Neural progenitor cell (in vitro differentiated cells): ENCODE data around the gene PRODH2. TPM values are rescaled to one million over a fixed set of nuclear protein-coding genes. Genes with fewer than 3 reads are reported as not detected.

Experiments used
- DNase-seq: peaks from one replicate; pipeline ENCODE4 v3.0.0-alpha.2; 2016; ENCODE audit warnings: low spot score
- H2AFZ ChIP-seq: fragments of 200-600 bp; sonication (generic); replicated peaks from 2 replicates; pipeline ENCODE4 v1.6.1; 2016; ENCODE audit warnings: antibody characterized with exemption
- H3F3A ChIP-seq: fragments of 200-600 bp; sonication (generic); 2 replicates; pipeline ENCODE4 v1.6.1; 2016; ENCODE audit warnings: antibody characterized with exemption, low read depth
- H3K27ac ChIP-seq: fragments of 200-600 bp; sonication (generic); 2 replicates; pipeline ENCODE4 v1.5.1; 2016; ENCODE audit warnings: mild to moderate bottlenecking
- H3K27me3 ChIP-seq: fragments of 200-600 bp; sonication (generic); 2 replicates; pipeline ENCODE4 v1.6.1; 2016; ENCODE audit warnings: mild to moderate bottlenecking, moderate library complexity
- H3K36me3 ChIP-seq: fragments of 200-600 bp; sonication (generic); 2 replicates; pipeline ENCODE4 v1.5.1; 2016
- H3K4me1 ChIP-seq: fragments of 200-600 bp; sonication (generic); 2 replicates; pipeline ENCODE4 v1.6.1; 2016; ENCODE audit warnings: mixed run types
- H3K4me2 ChIP-seq: fragments of 200-600 bp; sonication (generic); 2 replicates; pipeline ENCODE4 v1.6.1; 2016
- H3K4me3 ChIP-seq: fragments of 200-600 bp; sonication (generic); 2 replicates; pipeline ENCODE4 v1.5.1; 2016
- H3K79me2 ChIP-seq: fragments of 200-600 bp; sonication (generic); 2 replicates; pipeline ENCODE4 v1.6.1; 2016; ENCODE audit warnings: low read depth
- H3K9ac ChIP-seq: fragments of 200-600 bp; sonication (generic); 2 replicates; pipeline ENCODE4 v1.6.1; 2016
- H3K9me3 ChIP-seq: fragments of 200-600 bp; sonication (generic); 2 replicates; pipeline ENCODE4 v1.5.1; 2016; ENCODE audit warnings: low read depth
- H4K20me1 ChIP-seq: fragments of 200-600 bp; sonication (generic); 2 replicates; pipeline ENCODE4 v1.6.1; 2016; ENCODE audit warnings: low read depth
- H3K27ac Mint-ChIP-seq: 3 replicates; pipeline ENCODE4 v1.8.0; 2021; ENCODE audit warnings: mixed read lengths
- H3K27me3 Mint-ChIP-seq: 2 replicates; pipeline ENCODE4 v1.8.0; 2022; ENCODE audit warnings: low read depth, mild to moderate bottlenecking, inconsistent platforms, moderate library complexity, mixed read lengths; ENCODE audit not compliant: insufficient read depth
- H3K36me3 Mint-ChIP-seq: 3 replicates; pipeline ENCODE4 v1.8.0; 2021; ENCODE audit warnings: mixed read lengths
- H3K4me1 Mint-ChIP-seq: 3 replicates; pipeline ENCODE4 v1.8.0; 2021; ENCODE audit warnings: mixed read lengths
- H3K4me3 Mint-ChIP-seq: 3 replicates; pipeline ENCODE4 v1.8.0; 2021; ENCODE audit warnings: mild to moderate bottlenecking, moderate library complexity, mixed read lengths
- H3K9me3 Mint-ChIP-seq: 3 replicates; pipeline ENCODE4 v1.8.0; 2020; ENCODE audit warnings: mixed read lengths
- EZH2 ChIP-seq: fragments of 200-600 bp; sonication (generic); IDR thresholded peaks from 2 replicates; pipeline ENCODE4 v1.6.1; 2017; ENCODE audit warnings: antibody characterized with exemption, mild to moderate bottlenecking, moderate library complexity
- EZH2phosphoT487 ChIP-seq: fragments of 200-600 bp; sonication (generic); IDR thresholded peaks from 2 replicates; pipeline ENCODE4 v1.6.1; 2017; ENCODE audit warnings: antibody characterized with exemption
- total RNA-seq: library from RNA; depleted of rRNA; stranded (reverse); fragments of >200 nt; gene quantifications from 2 replicates; pipeline ENCODE4 v1.2.3, GENCODE V29; 2015; ENCODE audit warnings: low replicate concordance
- TF ChIP-seq, protein P1 (sequence below): fragments of 200-600 bp; sonication (generic); IDR thresholded peaks from 2 replicates; pipeline ENCODE4 v1.5.1; 2017; ENCODE audit warnings: antibody characterized with exemption, mild to moderate bottlenecking

Gene PRODH2
- total RNA-seq, 1 donor from 2014 or later = not detected

- Mint-ChIP-seq H3K27me3 (peaks cover 9% of the 10 kb centered on the region), H3K4me1 (peaks cover 26% of the 10 kb centered on the region), H3K27ac (peak within 1 kb of the TSS; percentile 98), H3K4me3 (peak within 1 kb of the TSS; percentile 99), H3K9me3 (no peaks in the 10 kb centered on the region), H3K36me3 (peaks cover 6% of the 10 kb centered on the region)
- H3K4me1 ChIP-seq = peaks cover 6% of the 10 kb centered on the region
- H2AFZ ChIP-seq = peak within 1 kb of the TSS; percentile 43
- peaks cover 13% of the 10 kb centered on the region for H3F3A ChIP-seq
- peaks cover 19% of the 10 kb centered on the region for H4K20me1 ChIP-seq
- H3K79me2 ChIP-seq = peaks cover 16% of the 10 kb centered on the region
- peak; percentile 49 for DNase-seq
- TF ChIP-seq EZH2phosphoT487 = no peak
- peak; percentile 46 for TF ChIP-seq EZH2
- TF ChIP-seq, protein P1, sequence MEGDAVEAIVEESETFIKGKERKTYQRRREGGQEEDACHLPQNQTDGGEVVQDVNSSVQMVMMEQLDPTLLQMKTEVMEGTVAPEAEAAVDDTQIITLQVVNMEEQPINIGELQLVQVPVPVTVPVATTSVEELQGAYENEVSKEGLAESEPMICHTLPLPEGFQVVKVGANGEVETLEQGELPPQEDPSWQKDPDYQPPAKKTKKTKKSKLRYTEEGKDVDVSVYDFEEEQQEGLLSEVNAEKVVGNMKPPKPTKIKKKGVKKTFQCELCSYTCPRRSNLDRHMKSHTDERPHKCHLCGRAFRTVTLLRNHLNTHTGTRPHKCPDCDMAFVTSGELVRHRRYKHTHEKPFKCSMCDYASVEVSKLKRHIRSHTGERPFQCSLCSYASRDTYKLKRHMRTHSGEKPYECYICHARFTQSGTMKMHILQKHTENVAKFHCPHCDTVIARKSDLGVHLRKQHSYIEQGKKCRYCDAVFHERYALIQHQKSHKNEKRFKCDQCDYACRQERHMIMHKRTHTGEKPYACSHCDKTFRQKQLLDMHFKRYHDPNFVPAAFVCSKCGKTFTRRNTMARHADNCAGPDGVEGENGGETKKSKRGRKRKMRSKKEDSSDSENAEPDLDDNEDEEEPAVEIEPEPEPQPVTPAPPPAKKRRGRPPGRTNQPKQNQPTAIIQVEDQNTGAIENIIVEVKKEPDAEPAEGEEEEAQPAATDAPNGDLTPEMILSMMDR = no peak
- H3K4me3 ChIP-seq = peak within 1 kb of the TSS; percentile 89
- H3K9me3 ChIP-seq = no peaks in the 10 kb centered on the region
- H3K27ac ChIP-seq = no peak within 1 kb of the TSS
- peaks cover 27% of the 10 kb centered on the region for H3K27me3 ChIP-seq
- H3K4me2 ChIP-seq = peak within 1 kb of the TSS; percentile 80
- no peaks in the 10 kb centered on the region for H3K36me3 ChIP-seq
- H3K9ac ChIP-seq = no peak within 1 kb of the TSS
Observed at GRCh38 chr19:35756377-35757230, 56.0 kb downstream of the PRODH2 start, which contains the start of gene HSPB6. HSPB6 (minus strand) TSS chr19:35757029; CDS start chr19:35757008, 21 bp downstream.

GRCh38 chr19:35755550-35756376, 56.9 kb downstream of the PRODH2 start:
- H4K20me1 ChIP-seq = peaks cover 18% of the 10 kb centered on the region
- H3F3A ChIP-seq = peaks cover 13% of the 10 kb centered on the region
- peak; percentile 47 for DNase-seq
- H3K4me1 ChIP-seq = peaks cover 6% of the 10 kb centered on the region
- peaks cover 26% of the 10 kb centered on the region for H3K4me1 Mint-ChIP-seq
- peak overlapping the region; percentile 63 for H3K27ac Mint-ChIP-seq
- H3K4me3 Mint-ChIP-seq = peak overlapping the region; percentile 81
- H3K27me3 ChIP-seq = peaks cover 27% of the 10 kb centered on the region
- H3K36me3 Mint-ChIP-seq = peaks cover 4% of the 10 kb centered on the region
- H3K27ac ChIP-seq = no peak overlapping the region
- peaks cover 9% of the 10 kb centered on the region for H3K27me3 Mint-ChIP-seq
- H3K4me3 ChIP-seq = peak overlapping the region; percentile 89
- H3K9me3 Mint-ChIP-seq = no peaks in the 10 kb centered on the region
- H3K9ac ChIP-seq = no peak overlapping the region
- TF ChIP-seq EZH2phosphoT487 (peak; percentile 20), EZH2 (no peak)
- TF ChIP-seq, protein P1 = no peak
- H3K4me2 ChIP-seq = peak overlapping the region; percentile 80
- peaks cover 16% of the 10 kb centered on the region for H3K79me2 ChIP-seq
- H3K9me3 ChIP-seq = no peaks in the 10 kb centered on the region
- H2AFZ ChIP-seq = no peak overlapping the region
- H3K36me3 ChIP-seq = no peaks in the 10 kb centered on the region

DNA sequence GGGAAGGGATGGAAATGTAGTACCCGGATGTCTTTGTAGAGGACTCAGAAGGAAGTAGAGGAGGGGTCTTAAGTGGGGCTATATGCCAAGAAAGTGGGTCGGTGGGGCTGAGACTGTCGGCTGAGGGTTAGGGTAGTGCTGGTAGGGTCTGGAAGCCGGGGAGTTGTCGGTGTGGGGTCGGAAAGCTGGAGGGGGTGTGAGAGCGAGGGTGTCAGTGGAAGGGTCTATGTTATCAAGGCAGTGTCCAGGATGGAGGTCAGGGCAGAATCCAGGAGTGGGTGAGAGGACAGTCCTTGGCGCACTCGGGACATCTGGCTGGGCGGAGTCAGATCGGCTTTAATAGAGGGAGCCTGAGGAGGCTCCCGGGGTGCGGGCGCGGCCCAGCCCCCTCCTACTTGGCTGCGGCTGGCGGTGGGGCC, 57.5 kb downstream of the PRODH2 start:
- Histone ChIP-seq H3K36me3 (no peaks in the 10 kb centered on the region), H3K4me1 (peaks cover 6% of the 10 kb centered on the region), H3K4me3 (peak overlapping the region; percentile 89), H3K9ac (no peak overlapping the region), H4K20me1 (peaks cover 15% of the 10 kb centered on the region), H3K4me2 (peak overlapping the region; percentile 80), H3K27ac (no peak overlapping the region), H3K9me3 (no peaks in the 10 kb centered on the region), H3K27me3 (peaks cover 27% of the 10 kb centered on the region), H3F3A (peaks cover 13% of the 10 kb centered on the region), H2AFZ (no peak overlapping the region), H3K79me2 (peaks cover 16% of the 10 kb centered on the region)
- DNase-seq = no peak
- Mint-ChIP-seq H3K9me3 (no peaks in the 10 kb centered on the region), H3K4me3 (no peak overlapping the region), H3K4me1 (peaks cover 26% of the 10 kb centered on the region), H3K27me3 (peaks cover 7% of the 10 kb centered on the region), H3K27ac (no peak overlapping the region), H3K36me3 (peaks cover 4% of the 10 kb centered on the region)
- TF ChIP-seq EZH2phosphoT487 (no peak), EZH2 (no peak)
- TF ChIP-seq, protein P1 = no peak
